Measurements from ENCODE around the gene ST3GAL3.

ST3GAL3 gene

GRCh38 chr1:43783096-43783670 is 75.8 kb downstream of the ST3GAL3 start:
- Histone ChIP-seq H3K27me3 (ENCODE audit: control insufficient read depth in 1 of 2, insufficient read depth in 2 of 2, low read length in 2 of 2) (no peaks in the 10 kb centered on the region), H3K4me1 (ENCODE audit: control insufficient read depth in 1 of 2, insufficient read depth in 2 of 2, low read length in 2 of 2) (peaks cover 0 to 7% of the 10 kb centered on the region in 2 donors), H3K27ac (ENCODE audit: low read depth, low read length) (no peak overlapping the region), H3K9ac (ENCODE audit: low read depth in 1 of 2, low read length in 2 of 2) (no peak overlapping the region), H3K36me3 (ENCODE audit: control insufficient read depth in 1 of 2, insufficient read depth in 2 of 2, low read length in 2 of 2) (no peaks in the 10 kb centered on the region), H3K9me3 (ENCODE audit: control insufficient read depth in 1 of 2, low read length in 2 of 2) (peaks cover 2 to 8% of the 10 kb centered on the region in 2 donors), H3K4me3 (ENCODE audit: low read depth in 1 of 2, low read length in 2 of 2) (no peak overlapping the region)

DNA sequence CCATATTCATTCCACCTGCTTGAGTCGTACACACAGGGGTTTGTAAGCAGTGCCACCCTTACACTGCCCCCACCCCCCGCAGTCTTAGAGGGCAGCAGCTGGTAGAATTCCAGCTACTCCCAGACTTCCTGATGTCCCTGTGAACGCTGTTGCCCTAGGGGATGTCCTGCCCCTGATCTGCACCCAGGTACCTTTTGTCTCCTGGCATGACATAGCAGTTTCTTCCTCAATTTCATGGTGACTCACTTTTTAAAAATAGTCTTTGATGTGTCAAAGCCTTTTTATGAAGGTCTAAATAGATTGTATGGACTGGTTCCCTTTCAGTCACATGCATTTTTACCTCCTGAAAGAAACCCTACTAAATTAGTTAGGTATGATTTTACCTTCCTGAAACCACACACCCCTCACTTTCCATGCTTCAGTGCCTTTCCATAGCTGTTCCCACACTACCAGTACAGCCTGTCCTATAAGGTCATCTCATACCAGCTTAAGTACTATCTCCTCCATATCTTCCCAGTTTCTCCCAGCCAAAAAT is 76.4 kb downstream of the ST3GAL3 start:
- no peak overlapping the region for H3K9ac ChIP-seq (ENCODE audit: low read depth in 1 of 2, low read length in 2 of 2)
- no peaks in the 10 kb centered on the region for H3K27me3 ChIP-seq (ENCODE audit: control insufficient read depth in 1 of 2, insufficient read depth in 2 of 2, low read length in 2 of 2)
- peaks cover 2 to 8% of the 10 kb centered on the region in 2 donors for H3K9me3 ChIP-seq (ENCODE audit: control insufficient read depth in 1 of 2, low read length in 2 of 2)
- H3K36me3 ChIP-seq (ENCODE audit: control insufficient read depth in 1 of 2, insufficient read depth in 2 of 2, low read length in 2 of 2) = no peaks in the 10 kb centered on the region
- H3K4me1 ChIP-seq (ENCODE audit: control insufficient read depth in 1 of 2, insufficient read depth in 2 of 2, low read length in 2 of 2) = peaks cover 0 to 7% of the 10 kb centered on the region in 2 donors
- H3K27ac ChIP-seq (ENCODE audit: low read depth, low read length) = no peak overlapping the region
- H3K4me3 ChIP-seq (ENCODE audit: low read depth in 1 of 2, low read length in 2 of 2) = no peak overlapping the region

- H3K9me3 ChIP-seq (ENCODE audit: control insufficient read depth in 1 of 2, low read length in 2 of 2) = no peaks in the 10 kb centered on the region
- H3K9ac ChIP-seq (ENCODE audit: low read depth in 1 of 2, low read length in 2 of 2) = no peak overlapping the region
- no peaks in the 10 kb centered on the region for H3K36me3 ChIP-seq (ENCODE audit: control insufficient read depth in 1 of 2, insufficient read depth in 2 of 2, low read length in 2 of 2)
- H3K4me1 ChIP-seq (ENCODE audit: control insufficient read depth in 1 of 2, insufficient read depth in 2 of 2, low read length in 2 of 2) = peaks cover 0 to 7% of the 10 kb centered on the region in 2 donors
- no peak overlapping the region for H3K4me3 ChIP-seq (ENCODE audit: low read depth in 1 of 2, low read length in 2 of 2)
- no peaks in the 10 kb centered on the region for H3K27me3 ChIP-seq (ENCODE audit: control insufficient read depth in 1 of 2, insufficient read depth in 2 of 2, low read length in 2 of 2)
- no peak overlapping the region for H3K27ac ChIP-seq (ENCODE audit: low read depth, low read length)
Measured at GRCh38 chr1:43786201-43786958, 79.0 kb downstream of the ST3GAL3 start.

GRCh38 chr1:43786960-43787359 is 79.6 kb downstream of the ST3GAL3 start:
- Histone ChIP-seq H3K27me3 (ENCODE audit: control insufficient read depth in 1 of 2, insufficient read depth in 2 of 2, low read length in 2 of 2) (no peaks in the 10 kb centered on the region), H3K4me3 (ENCODE audit: low read depth in 1 of 2, low read length in 2 of 2) (no peak overlapping the region), H3K9me3 (ENCODE audit: control insufficient read depth in 1 of 2, low read length in 2 of 2) (no peaks in the 10 kb centered on the region), H3K9ac (ENCODE audit: low read depth in 1 of 2, low read length in 2 of 2) (no peak overlapping the region), H3K27ac (ENCODE audit: low read depth, low read length) (no peak overlapping the region), H3K4me1 (ENCODE audit: control insufficient read depth in 1 of 2, insufficient read depth in 2 of 2, low read length in 2 of 2) (peaks cover 0 to 7% of the 10 kb centered on the region in 2 donors), H3K36me3 (ENCODE audit: control insufficient read depth in 1 of 2, insufficient read depth in 2 of 2, low read length in 2 of 2) (no peaks in the 10 kb centered on the region)

- H3K9ac ChIP-seq (ENCODE audit: low read depth in 1 of 2, low read length in 2 of 2) = no peak overlapping the region
- H3K9me3 ChIP-seq (ENCODE audit: control insufficient read depth in 1 of 2, low read length in 2 of 2) = no peaks in the 10 kb centered on the region
- H3K27me3 ChIP-seq (ENCODE audit: control insufficient read depth in 1 of 2, insufficient read depth in 2 of 2, low read length in 2 of 2) = no peaks in the 10 kb centered on the region
- no peak overlapping the region for H3K27ac ChIP-seq (ENCODE audit: low read depth, low read length)
- no peaks in the 10 kb centered on the region for H3K36me3 ChIP-seq (ENCODE audit: control insufficient read depth in 1 of 2, insufficient read depth in 2 of 2, low read length in 2 of 2)
- H3K4me3 ChIP-seq (ENCODE audit: low read depth in 1 of 2, low read length in 2 of 2) = no peak overlapping the region
- H3K4me1 ChIP-seq (ENCODE audit: control insufficient read depth in 1 of 2, insufficient read depth in 2 of 2, low read length in 2 of 2) = peaks cover 0 to 7% of the 10 kb centered on the region in 2 donors
Measured at GRCh38 chr1:43789604-43790550, 82.5 kb downstream of the ST3GAL3 start.

DNA sequence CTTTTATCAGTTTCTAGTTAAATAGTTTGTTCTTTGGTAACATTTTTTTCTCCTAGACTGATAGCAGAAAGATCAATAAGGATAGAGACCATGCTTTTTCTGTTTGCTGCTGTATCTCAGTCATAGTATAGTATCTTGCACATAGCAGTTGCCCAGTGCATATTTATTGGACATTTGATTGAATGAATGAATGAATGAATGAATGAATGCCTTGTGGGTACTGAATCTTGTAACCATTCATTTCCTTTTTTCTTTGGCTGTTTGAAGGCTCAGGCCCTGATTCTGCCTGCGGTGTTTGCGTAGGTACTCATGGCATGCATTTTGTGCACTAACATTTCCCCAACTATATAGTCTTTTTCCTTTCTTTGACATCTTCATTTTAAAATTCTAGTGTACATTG is 83.9 kb downstream of the ST3GAL3 start:
- Histone ChIP-seq H3K4me1 (ENCODE audit: control insufficient read depth in 1 of 2, insufficient read depth in 2 of 2, low read length in 2 of 2) (peaks cover 0 to 7% of the 10 kb centered on the region in 2 donors), H3K9ac (ENCODE audit: low read depth in 1 of 2, low read length in 2 of 2) (no peak overlapping the region), H3K27me3 (ENCODE audit: control insufficient read depth in 1 of 2, insufficient read depth in 2 of 2, low read length in 2 of 2) (no peaks in the 10 kb centered on the region), H3K4me3 (ENCODE audit: low read depth in 1 of 2, low read length in 2 of 2) (no peak overlapping the region), H3K36me3 (ENCODE audit: control insufficient read depth in 1 of 2, insufficient read depth in 2 of 2, low read length in 2 of 2) (no peaks in the 10 kb centered on the region), H3K27ac (ENCODE audit: low read depth, low read length) (no peak overlapping the region), H3K9me3 (ENCODE audit: control insufficient read depth in 1 of 2, low read length in 2 of 2) (no peaks in the 10 kb centered on the region)

GRCh38 chr1:43796111-43796581 is 88.8 kb downstream of the ST3GAL3 start:
- Histone ChIP-seq H3K4me3 (ENCODE audit: low read depth in 1 of 2, low read length in 2 of 2) (no peak overlapping the region), H3K4me1 (ENCODE audit: control insufficient read depth in 1 of 2, insufficient read depth in 2 of 2, low read length in 2 of 2) (peaks cover 0 to 9% of the 10 kb centered on the region in 2 donors), H3K36me3 (ENCODE audit: control insufficient read depth in 1 of 2, insufficient read depth in 2 of 2, low read length in 2 of 2) (no peaks in the 10 kb centered on the region), H3K27me3 (ENCODE audit: control insufficient read depth in 1 of 2, insufficient read depth in 2 of 2, low read length in 2 of 2) (no peaks in the 10 kb centered on the region), H3K9ac (ENCODE audit: low read depth in 1 of 2, low read length in 2 of 2) (no peak overlapping the region), H3K9me3 (ENCODE audit: control insufficient read depth in 1 of 2, low read length in 2 of 2) (no peaks in the 10 kb centered on the region), H3K27ac (ENCODE audit: low read depth, low read length) (no peak overlapping the region)

GRCh38 chr1:43797891-43798290 is 90.6 kb downstream of the ST3GAL3 start:
- Histone ChIP-seq H3K4me3 (ENCODE audit: low read depth in 1 of 2, low read length in 2 of 2) (no peak overlapping the region), H3K9ac (ENCODE audit: low read depth in 1 of 2, low read length in 2 of 2) (no peak overlapping the region), H3K9me3 (ENCODE audit: control insufficient read depth in 1 of 2, low read length in 2 of 2) (no peaks in the 10 kb centered on the region), H3K4me1 (ENCODE audit: control insufficient read depth in 1 of 2, insufficient read depth in 2 of 2, low read length in 2 of 2) (peaks cover 0 to 12% of the 10 kb centered on the region in 2 donors), H3K27me3 (ENCODE audit: control insufficient read depth in 1 of 2, insufficient read depth in 2 of 2, low read length in 2 of 2) (no peaks in the 10 kb centered on the region), H3K27ac (ENCODE audit: low read depth, low read length) (no peak overlapping the region), H3K36me3 (ENCODE audit: control insufficient read depth in 1 of 2, insufficient read depth in 2 of 2, low read length in 2 of 2) (no peaks in the 10 kb centered on the region)

GRCh38 chr1:43799656-43800635 is 92.6 kb downstream of the ST3GAL3 start:
- no peak overlapping the region for H3K4me3 ChIP-seq (ENCODE audit: low read depth in 1 of 2, low read length in 2 of 2)
- H3K9ac ChIP-seq (ENCODE audit: low read depth in 1 of 2, low read length in 2 of 2) = no peak overlapping the region

More at GRCh38 chr1:43799656-43800635, 92.6 kb downstream of the ST3GAL3 start:
- H3K36me3 ChIP-seq (ENCODE audit: control insufficient read depth in 1 of 2, insufficient read depth in 2 of 2, low read length in 2 of 2) = no peaks in the 10 kb centered on the region
- H3K9me3 ChIP-seq (ENCODE audit: control insufficient read depth in 1 of 2, low read length in 2 of 2) = no peaks in the 10 kb centered on the region
- H3K27ac ChIP-seq (ENCODE audit: low read depth, low read length) = no peak overlapping the region
- H3K27me3 ChIP-seq (ENCODE audit: control insufficient read depth in 1 of 2, insufficient read depth in 2 of 2, low read length in 2 of 2) = no peaks in the 10 kb centered on the region
- peaks cover 0 to 12% of the 10 kb centered on the region in 2 donors for H3K4me1 ChIP-seq (ENCODE audit: control insufficient read depth in 1 of 2, insufficient read depth in 2 of 2, low read length in 2 of 2)
